ENCODE data around the gene TCFL5.

Gene TCFL5

GRCh38 chr20:62832951-62833391 lies 28.7 kb downstream of the TCFL5 start:
- no peak overlapping the region for H3K27ac ChIP-seq (ENCODE audit: extremely low read depth, low read depth, low read length)
- H3K4me3 ChIP-seq (ENCODE audit: low read depth, low read length), result no peak overlapping the region
- H3K36me3 ChIP-seq (ENCODE audit: control insufficient read depth in 2 of 2, insufficient read depth in 1 of 2, low read length in 2 of 2), result peaks cover 0 to 17% of the 10 kb centered on the region in 2 experiments; a peak in 1 of 3 replicates
- peaks cover 3% of the 10 kb centered on the region; the same call in 1 of the 2 replicates for H3K4me1 ChIP-seq (ENCODE audit: control insufficient read depth, insufficient read depth, low read length)
- CTCF ChIA-PET, result interaction anchor here (2.4 kb wide), 1 partner anchor 10 kb away, joined by 11 read pairs; no protein-coding TSS in a partner anchor
- POLR2A ChIA-PET, result no interaction called here
- no peaks in the 10 kb centered on the region for H3K9me3 ChIP-seq (ENCODE audit: control insufficient read depth, insufficient read depth, low read depth, low read length)
- no peak for TF ChIP-seq ZNF214 (tag by site-specific recombination; IDR thresholded peaks at IDR 0.05; ENCODE audit: borderline replicate concordance)
- TF ChIP-seq ZNF701 (tag by site-specific recombination; IDR thresholded peaks at IDR 0.05), result no peak
- TF ChIP-seq SCRT2 (tag by site-specific recombination; IDR thresholded peaks at IDR 0.05), result 0 out of 2 replicates have a peak, but pooled peaks have one; percentile 31
- TF ChIP-seq ZBTB44 (tag by site-specific recombination; IDR thresholded peaks at IDR 0.05), result no peak
- no peak for TF ChIP-seq GLIS2 (tag by site-specific recombination; IDR thresholded peaks at IDR 0.05)
- TF ChIP-seq ZNF423 (tag by site-specific recombination; IDR thresholded peaks at IDR 0.05), result no peak
- TF ChIP-seq ZBTB26 (tag by site-specific recombination; optimal IDR thresholded peaks at IDR 0.05), result peak; percentile 18
- no peak for TF ChIP-seq KLF8 (tag by site-specific recombination; IDR thresholded peaks at IDR 0.05)
- TF ChIP-seq ZNF433 (tag by site-specific recombination; IDR thresholded peaks at IDR 0.05; ENCODE audit: low read depth), result no peak
- TF ChIP-seq ZNF585B (tag by site-specific recombination; IDR thresholded peaks at IDR 0.05), result no peak
- TF ChIP-seq HIC1 (tag by site-specific recombination; IDR thresholded peaks at IDR 0.05), result peak; percentile 29; the same call in 1 of the 2 replicates
- TF ChIP-seq ZNF18 (tag by site-specific recombination; IDR thresholded peaks at IDR 0.05), result no peak
- TF ChIP-seq ZBTB21 (tag by site-specific recombination; IDR thresholded peaks at IDR 0.05), result no peak
- 0 out of 2 replicates have a peak, but pooled peaks have one; percentile 12 for TF ChIP-seq ZBTB17 (tag by site-specific recombination; IDR thresholded peaks at IDR 0.05)
- TF ChIP-seq ZNF223 (tag by site-specific recombination; IDR thresholded peaks at IDR 0.05), result no peak
- no peak for TF ChIP-seq ZNF558 (tag by site-specific recombination; IDR thresholded peaks at IDR 0.05)
- TF ChIP-seq ZNF362 (tag by site-specific recombination; IDR thresholded peaks at IDR 0.05), result no peak
- TF ChIP-seq GLI2 (tag by site-specific recombination; IDR thresholded peaks at IDR 0.05; ENCODE audit: borderline replicate concordance, low read depth), result no peak
- TF ChIP-seq ZSCAN4 (tag by site-specific recombination; IDR thresholded peaks at IDR 0.05), result no peak
- TF ChIP-seq SP3 (tag by site-specific recombination; IDR thresholded peaks at IDR 0.05), result 0 out of 2 replicates have a peak, but pooled peaks have one; percentile 1
- TF ChIP-seq ZNF16 (tag by site-specific recombination; IDR thresholded peaks at IDR 0.05; ENCODE audit: low read depth), result no peak
- TF ChIP-seq ZNF221 (tag by site-specific recombination; IDR thresholded peaks at IDR 0.05; ENCODE audit: borderline replicate concordance), result no peak
- 0 out of 2 replicates have a peak, but pooled peaks have one; percentile 9 for TF ChIP-seq ATF2 (tag by site-specific recombination; IDR thresholded peaks at IDR 0.05; ENCODE audit: low read depth)
- TF ChIP-seq ZNF248 (tag by site-specific recombination; IDR thresholded peaks at IDR 0.05), result no peak
